Stimulated activated CD4-positive, alpha-beta T cell treated with anti-CD3 and anti-CD28 coated beads, Interleukin-2, amount 100 ng/mL, for 24 hours (primary cell): ENCODE results near the gene PTH.

Experiments
- DNase-seq, 2 donors: peaks; one replicate each; pipeline ENCODE4 v3.0.0-alpha.2; 2020

PTH gene

DNA sequence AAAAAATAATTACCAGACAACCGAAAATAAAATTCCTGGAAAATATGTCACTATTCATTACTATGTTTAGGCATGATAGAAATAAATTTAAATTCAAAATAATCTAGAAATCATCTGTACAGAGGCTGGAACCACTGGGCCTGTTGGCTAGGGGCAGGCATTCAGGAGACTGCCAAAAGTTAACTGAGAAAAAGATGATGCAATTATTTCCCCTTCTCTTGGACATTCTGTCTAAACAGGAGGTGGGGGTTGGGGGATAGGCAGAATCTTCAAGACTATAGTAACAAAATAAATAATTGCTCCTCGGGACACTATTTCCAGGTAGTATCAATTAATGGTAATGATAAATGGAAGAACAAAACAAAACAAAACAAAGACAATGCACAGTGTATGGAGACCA is 46.9 kb downstream of the PTH start:
- DNase-seq: no peak

DNA sequence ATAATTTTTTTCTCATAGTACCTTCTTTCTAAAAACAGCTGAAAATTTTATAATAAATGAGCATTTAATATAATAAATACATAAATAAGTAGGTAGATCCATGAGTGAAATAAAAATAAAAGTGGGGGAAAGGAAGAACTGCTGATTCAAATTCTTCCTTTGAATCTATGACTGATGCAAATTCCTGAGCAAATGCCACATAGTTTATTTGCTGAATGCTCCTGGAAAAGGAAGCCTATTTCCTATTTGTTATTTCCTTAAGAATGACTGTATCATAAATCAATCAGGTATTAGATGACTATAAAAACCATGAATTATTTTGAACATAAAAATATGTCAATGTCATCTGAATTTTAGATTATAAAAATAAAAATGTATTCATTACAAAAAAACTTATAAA is 49.4 kb downstream of the PTH start:
- no peak for DNase-seq

DNA sequence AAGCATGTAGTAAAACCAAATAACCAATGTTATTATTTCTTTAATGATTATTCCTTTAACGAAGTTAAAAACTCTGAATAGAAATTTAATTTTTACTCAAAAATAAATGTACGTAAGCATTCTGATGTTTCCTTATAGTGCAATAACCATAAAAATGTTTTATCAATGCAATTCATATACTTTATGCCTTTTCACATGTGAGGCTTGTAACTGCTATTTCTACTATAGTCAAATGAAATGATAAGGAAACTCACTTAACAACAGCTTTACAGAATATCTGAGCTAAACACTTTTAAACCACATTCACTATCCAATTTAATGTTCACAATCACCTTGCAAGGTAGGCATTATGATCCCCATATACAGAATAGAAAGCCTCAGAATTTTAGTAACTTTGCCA is 50.2 kb downstream of the PTH start:
- no peak for DNase-seq
